NOMO-1 (cell line): ENCODE results near the gene BAG5.
"Not testable (repeated sequence)": the region's sequence is repeated elsewhere in the genome, so short reads cannot be mapped to it uniquely, and the experiment has no call there.

Experiments
- DNase-seq, 2 experiments: peaks; one replicate each; lab custom pipeline; 2025; ENCODE audit not compliant: unreplicated experiment in 2 of 2; lab: John Stamatoyannopoulos, UW

Gene BAG5

GRCh38 chr14:103562429-103563225, at the start of gene BAG5, which contains the start of gene COA8:
BAG5 (minus strand) TSS chr14:103562657; CDS start chr14:103561164, 1,493 bp downstream.
COA8 (plus strand) TSS chr14:103562960; CDS start chr14:103563002, 42 bp downstream.
- peak; percentile 68 to 81 for DNase-seq

GRCh38 chr14:103611215-103611614, 48.8 kb upstream of the BAG5 start:
- DNase-seq, result no peak

- not testable (repeated sequence) for DNase-seq
These were observed 46.6 kb upstream of the BAG5 start for GRCh38 chr14:103609081-103609480.

- DNase-seq, result no peak
These were observed 45.4 kb upstream of the BAG5 start for GRCh38 chr14:103607822-103608221.

GRCh38 chr14:103606963-103607668, 44.7 kb upstream of the BAG5 start:
- DNase-seq, result peak; percentile 82 to 93

GRCh38 chr14:103604620-103605019, 42.2 kb upstream of the BAG5 start:
- DNase-seq, result no peak

- no peak for DNase-seq
These were observed 38.0 kb upstream of the BAG5 start for GRCh38 chr14:103600503-103600902.

GRCh38 chr14:103597623-103598377, 35.3 kb upstream of the BAG5 start:
- DNase-seq, result no peak

- no peak for DNase-seq
These were observed 31.8 kb upstream of the BAG5 start for GRCh38 chr14:103594265-103594664.

GRCh38 chr14:103593577-103593976, 31.1 kb upstream of the BAG5 start:
- DNase-seq, result no peak

- DNase-seq, result no peak
These were observed 22.0 kb upstream of the BAG5 start for GRCh38 chr14:103584326-103584915.

- DNase-seq, result no peak
These were observed 19.7 kb upstream of the BAG5 start for GRCh38 chr14:103581954-103582703.

GRCh38 chr14:103581206-103581605, 18.7 kb upstream of the BAG5 start:
- DNase-seq, result no peak

GRCh38 chr14:103578401-103579075, 16.1 kb upstream of the BAG5 start:
- DNase-seq, result no peak

- no peak for DNase-seq
These were observed 14.0 kb upstream of the BAG5 start for GRCh38 chr14:103576371-103577024.

GRCh38 chr14:103574707-103575285, 12.3 kb upstream of the BAG5 start:
- no peak for DNase-seq

- DNase-seq, result no peak
These were observed 11.6 kb upstream of the BAG5 start for GRCh38 chr14:103574104-103574503.

- no peak for DNase-seq
These were observed 7.0 kb upstream of the BAG5 start for GRCh38 chr14:103569408-103569807.

GRCh38 chr14:103568952-103569351, 6.5 kb upstream of the BAG5 start:
- no peak for DNase-seq
